Type B pancreatic cell (in vitro differentiated cells): ENCODE results near the gene SDK2. TPM values are rescaled to one million over a fixed set of nuclear protein-coding genes. Genes with fewer than 3 reads are reported as not detected.

Experiments
- DNase-seq: peaks from one replicate; pipeline ENCODE4 v3.0.0; 2021; ENCODE audit warnings: mixed read lengths; ENCODE audit not compliant: unreplicated experiment; ENCODE audit errors: extremely low spot score
- H3K27ac Mint-ChIP-seq: 2 replicates; pipeline ENCODE4 v1.8.0; 2021; ENCODE audit warnings: mild to moderate bottlenecking, mixed read lengths
- H3K27me3 Mint-ChIP-seq: 2 replicates; pipeline ENCODE4 v1.8.0; 2021; ENCODE audit warnings: mixed read lengths
- H3K36me3 Mint-ChIP-seq: 2 replicates; pipeline ENCODE4 v1.8.0; 2021; ENCODE audit warnings: mixed read lengths
- H3K4me1 Mint-ChIP-seq: one replicate; pipeline ENCODE4 v1.8.0; 2021; ENCODE audit warnings: mixed read lengths; ENCODE audit not compliant: unreplicated experiment
- H3K4me3 Mint-ChIP-seq: 2 replicates; pipeline ENCODE4 v1.8.0; 2021; ENCODE audit warnings: mild to moderate bottlenecking, mixed read lengths
- H3K9me3 Mint-ChIP-seq: 2 replicates; pipeline ENCODE4 v1.8.0; 2021; ENCODE audit warnings: mixed read lengths
- CTCF ChIP-seq: fragments of 200-600 bp; sonication (generic); conservative IDR thresholded peaks from 2 replicates; pipeline ENCODE4 v1.5.0; 2021; ENCODE audit warnings: antibody characterized with exemption, mild to moderate bottlenecking
- total RNA-seq: library from RNA; stranded (reverse); gene quantifications from 2 replicates; pipeline ENCODE4 v1.2.1, GENCODE V29; 2021; ENCODE audit warnings: low replicate concordance

SDK2 gene
- total RNA-seq, 1 donor from 2014 or later: 47.3 TPM

- no peaks in the 10 kb centered on the region for H3K27me3 Mint-ChIP-seq
- no peak for TF ChIP-seq CTCF
- DNase-seq: no peak
- no peak overlapping the region for H3K4me3 Mint-ChIP-seq
- peaks cover 11% of the 10 kb centered on the region for H3K36me3 Mint-ChIP-seq
- H3K27ac Mint-ChIP-seq: no peak overlapping the region
- no peaks in the 10 kb centered on the region for H3K9me3 Mint-ChIP-seq
- peaks cover 61% of the 10 kb centered on the region for H3K4me1 Mint-ChIP-seq
Measured at GRCh38 chr17:73286863-73287296, 357.4 kb downstream of the SDK2 start.

GRCh38 chr17:73285916-73286862 is 358.1 kb downstream of the SDK2 start:
- TF ChIP-seq CTCF: no peak
- Mint-ChIP-seq H3K27me3 (no peaks in the 10 kb centered on the region), H3K4me3 (no peak overlapping the region), H3K27ac (no peak overlapping the region), H3K9me3 (no peaks in the 10 kb centered on the region), H3K36me3 (peaks cover 11% of the 10 kb centered on the region), H3K4me1 (peaks cover 55% of the 10 kb centered on the region)
- DNase-seq: no peak

- Mint-ChIP-seq H3K27me3 (no peaks in the 10 kb centered on the region), H3K4me3 (no peak overlapping the region), H3K27ac (no peak overlapping the region), H3K36me3 (peaks cover 11% of the 10 kb centered on the region), H3K9me3 (no peaks in the 10 kb centered on the region), H3K4me1 (peaks cover 52% of the 10 kb centered on the region)
- no peak for DNase-seq
- no peak for TF ChIP-seq CTCF
Measured at GRCh38 chr17:73285603-73285908, 358.7 kb downstream of the SDK2 start.

GRCh38 chr17:73284906-73285602 is 359.2 kb downstream of the SDK2 start:
- Mint-ChIP-seq H3K27ac (no peak overlapping the region), H3K4me3 (no peak overlapping the region), H3K9me3 (no peaks in the 10 kb centered on the region), H3K4me1 (peaks cover 47% of the 10 kb centered on the region), H3K27me3 (no peaks in the 10 kb centered on the region), H3K36me3 (peaks cover 11% of the 10 kb centered on the region)
- no peak for DNase-seq
- no peak for TF ChIP-seq CTCF
